Type B pancreatic cell (in vitro differentiated cells): ENCODE data around the gene RNF2. TPM values are rescaled to one million over a fixed set of nuclear protein-coding genes. Genes with fewer than 3 reads are reported as not detected.

ENCODE experiments used
- DNase-seq: peaks from one replicate; pipeline ENCODE4 v3.0.0; 2021; ENCODE audit warnings: mixed read lengths; ENCODE audit not compliant: unreplicated experiment; ENCODE audit errors: extremely low spot score
- H3K27ac Mint-ChIP-seq: 2 replicates; pipeline ENCODE4 v1.8.0; 2021; ENCODE audit warnings: mild to moderate bottlenecking, mixed read lengths
- H3K27me3 Mint-ChIP-seq: 2 replicates; pipeline ENCODE4 v1.8.0; 2021; ENCODE audit warnings: mixed read lengths
- H3K36me3 Mint-ChIP-seq: 2 replicates; pipeline ENCODE4 v1.8.0; 2021; ENCODE audit warnings: mixed read lengths
- H3K4me1 Mint-ChIP-seq: one replicate; pipeline ENCODE4 v1.8.0; 2021; ENCODE audit warnings: mixed read lengths; ENCODE audit not compliant: unreplicated experiment
- H3K4me3 Mint-ChIP-seq: 2 replicates; pipeline ENCODE4 v1.8.0; 2021; ENCODE audit warnings: mild to moderate bottlenecking, mixed read lengths
- H3K9me3 Mint-ChIP-seq: 2 replicates; pipeline ENCODE4 v1.8.0; 2021; ENCODE audit warnings: mixed read lengths
- total RNA-seq: library from RNA; stranded (reverse); gene quantifications from 2 replicates; pipeline ENCODE4 v1.2.1, GENCODE V29; 2021; ENCODE audit warnings: low replicate concordance
- TF ChIP-seq, protein P1 (sequence below): fragments of 200-600 bp; sonication (generic); conservative IDR thresholded peaks from 2 replicates; pipeline ENCODE4 v1.5.0; 2021; ENCODE audit warnings: antibody characterized with exemption, mild to moderate bottlenecking

RNF2 gene
- total RNA-seq, 1 donor from 2014 or later = 31.0 TPM

DNA sequence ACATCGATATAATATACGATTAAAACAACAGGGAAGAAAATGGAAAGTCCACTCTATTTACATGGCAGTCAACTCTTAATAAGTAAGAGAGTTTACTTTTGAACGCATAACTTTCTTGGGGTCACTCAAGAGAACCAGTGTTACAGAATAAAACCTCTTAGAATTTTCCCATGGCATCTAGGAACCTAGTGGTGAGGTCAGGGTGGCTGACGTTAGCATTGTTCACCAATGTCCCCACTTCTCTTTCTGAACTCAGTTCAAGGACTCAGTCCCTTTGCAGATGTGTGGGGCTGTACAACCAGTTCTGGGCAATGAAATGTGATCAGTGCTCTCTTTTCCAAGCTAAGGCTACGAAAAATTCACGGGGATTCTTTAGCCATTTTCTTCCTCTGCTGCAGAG lies 2.6 kb upstream of the RNF2 start:
- Mint-ChIP-seq H3K4me3 (peak overlapping the region; percentile 18), H3K36me3 (no peaks in the 10 kb centered on the region), H3K4me1 (peaks cover 18% of the 10 kb centered on the region), H3K27me3 (peaks cover 3% of the 10 kb centered on the region), H3K9me3 (no peaks in the 10 kb centered on the region), H3K27ac (no peak overlapping the region)
- no peak for DNase-seq
- TF ChIP-seq, protein P1, sequence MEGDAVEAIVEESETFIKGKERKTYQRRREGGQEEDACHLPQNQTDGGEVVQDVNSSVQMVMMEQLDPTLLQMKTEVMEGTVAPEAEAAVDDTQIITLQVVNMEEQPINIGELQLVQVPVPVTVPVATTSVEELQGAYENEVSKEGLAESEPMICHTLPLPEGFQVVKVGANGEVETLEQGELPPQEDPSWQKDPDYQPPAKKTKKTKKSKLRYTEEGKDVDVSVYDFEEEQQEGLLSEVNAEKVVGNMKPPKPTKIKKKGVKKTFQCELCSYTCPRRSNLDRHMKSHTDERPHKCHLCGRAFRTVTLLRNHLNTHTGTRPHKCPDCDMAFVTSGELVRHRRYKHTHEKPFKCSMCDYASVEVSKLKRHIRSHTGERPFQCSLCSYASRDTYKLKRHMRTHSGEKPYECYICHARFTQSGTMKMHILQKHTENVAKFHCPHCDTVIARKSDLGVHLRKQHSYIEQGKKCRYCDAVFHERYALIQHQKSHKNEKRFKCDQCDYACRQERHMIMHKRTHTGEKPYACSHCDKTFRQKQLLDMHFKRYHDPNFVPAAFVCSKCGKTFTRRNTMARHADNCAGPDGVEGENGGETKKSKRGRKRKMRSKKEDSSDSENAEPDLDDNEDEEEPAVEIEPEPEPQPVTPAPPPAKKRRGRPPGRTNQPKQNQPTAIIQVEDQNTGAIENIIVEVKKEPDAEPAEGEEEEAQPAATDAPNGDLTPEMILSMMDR = no peak

DNA sequence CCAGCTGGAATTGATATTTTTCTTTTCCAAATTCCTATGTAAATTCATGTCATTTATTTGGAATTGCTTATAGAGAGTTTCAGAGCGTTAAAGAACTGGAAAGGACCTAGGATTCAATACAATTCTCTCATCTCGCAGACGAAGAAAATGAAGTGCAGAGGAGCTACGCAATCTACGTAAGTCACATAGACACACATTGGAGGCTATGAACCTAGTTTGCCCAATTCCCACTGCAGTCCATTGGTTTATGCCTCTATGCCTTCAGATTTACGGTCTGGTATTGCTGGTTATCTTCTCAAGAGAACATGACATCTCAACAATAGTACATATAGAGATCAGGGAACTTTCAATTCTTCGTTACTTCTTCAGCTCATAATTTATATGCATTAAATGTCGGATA lies 971 bp upstream of the RNF2 start:
- H3K4me3 Mint-ChIP-seq = peak overlapping the region; percentile 88
- peaks cover 32% of the 10 kb centered on the region for H3K4me1 Mint-ChIP-seq
- no peaks in the 10 kb centered on the region for H3K9me3 Mint-ChIP-seq
- no peaks in the 10 kb centered on the region for H3K36me3 Mint-ChIP-seq
- peaks cover 3% of the 10 kb centered on the region for H3K27me3 Mint-ChIP-seq
- TF ChIP-seq, protein P1 = no peak
- H3K27ac Mint-ChIP-seq = peak overlapping the region; percentile 84
- no peak for DNase-seq

DNA sequence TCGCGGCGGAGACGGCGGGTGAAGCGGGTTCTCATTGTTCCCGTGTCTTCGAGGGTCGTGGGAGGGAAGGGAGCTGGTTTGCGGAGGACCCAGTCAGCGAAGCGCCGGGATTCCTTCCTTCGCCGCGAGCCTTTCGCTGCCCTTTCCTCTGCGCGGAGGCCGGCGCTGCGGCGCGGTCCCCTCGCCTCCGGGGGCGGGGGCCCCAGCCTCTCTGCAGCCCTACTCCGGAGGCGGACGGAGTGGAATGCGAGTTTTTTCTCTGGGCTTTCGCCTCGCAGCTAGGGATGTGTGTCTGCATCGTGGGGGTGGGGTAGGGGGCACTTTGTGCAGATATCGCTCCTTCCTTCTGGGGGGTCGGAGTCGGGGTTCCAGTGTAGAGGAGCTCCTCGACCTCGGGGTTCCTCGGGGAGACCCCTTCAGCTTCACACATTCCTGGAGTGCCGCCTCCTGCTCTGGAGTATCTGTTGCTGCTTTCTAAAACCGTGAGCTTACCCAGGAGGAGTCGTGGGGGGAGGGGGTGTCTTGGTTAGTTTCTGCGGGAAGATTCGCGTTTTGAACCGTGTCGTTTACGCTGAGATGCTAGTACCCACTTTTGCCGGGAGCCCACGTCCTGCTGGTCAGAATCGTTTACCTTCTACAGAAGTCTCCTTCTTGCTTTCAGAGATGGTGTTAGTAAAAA lies 595 bp downstream of the RNF2 start:
- H3K36me3 Mint-ChIP-seq = peaks cover 2% of the 10 kb centered on the region
- DNase-seq = peak; percentile 71
- TF ChIP-seq, protein P1 = no peak
- peaks cover 36% of the 10 kb centered on the region for H3K4me1 Mint-ChIP-seq
- peaks cover 3% of the 10 kb centered on the region for H3K27me3 Mint-ChIP-seq
- H3K9me3 Mint-ChIP-seq = no peaks in the 10 kb centered on the region
- H3K27ac Mint-ChIP-seq = peak overlapping the region; percentile 88
- peak overlapping the region; percentile 88 for H3K4me3 Mint-ChIP-seq

DNA sequence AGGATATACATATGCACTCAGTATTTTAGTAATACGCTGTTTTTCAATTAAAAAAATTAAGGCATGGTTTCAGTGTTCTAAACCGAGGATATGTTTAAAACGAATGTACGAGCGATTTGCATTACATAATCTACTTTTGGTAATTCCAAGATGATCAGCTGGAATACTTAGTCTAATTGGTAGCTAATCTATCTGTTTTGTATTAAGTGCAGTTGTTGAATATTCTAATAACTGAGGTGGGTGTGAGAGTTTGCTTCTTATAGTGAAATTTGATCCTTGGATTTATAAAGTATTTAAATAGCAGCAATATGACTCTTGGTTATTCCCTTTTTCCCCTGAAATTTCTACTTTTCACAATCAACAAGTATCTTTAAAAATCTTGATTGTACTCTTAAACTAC lies 1.3 kb downstream of the RNF2 start:
- Mint-ChIP-seq H3K27ac (peak overlapping the region; percentile 88), H3K4me1 (peaks cover 40% of the 10 kb centered on the region), H3K27me3 (peaks cover 3% of the 10 kb centered on the region), H3K4me3 (peak overlapping the region; percentile 88), H3K36me3 (peaks cover 6% of the 10 kb centered on the region), H3K9me3 (no peaks in the 10 kb centered on the region)
- DNase-seq = no peak
- TF ChIP-seq, protein P1 = no peak

DNA sequence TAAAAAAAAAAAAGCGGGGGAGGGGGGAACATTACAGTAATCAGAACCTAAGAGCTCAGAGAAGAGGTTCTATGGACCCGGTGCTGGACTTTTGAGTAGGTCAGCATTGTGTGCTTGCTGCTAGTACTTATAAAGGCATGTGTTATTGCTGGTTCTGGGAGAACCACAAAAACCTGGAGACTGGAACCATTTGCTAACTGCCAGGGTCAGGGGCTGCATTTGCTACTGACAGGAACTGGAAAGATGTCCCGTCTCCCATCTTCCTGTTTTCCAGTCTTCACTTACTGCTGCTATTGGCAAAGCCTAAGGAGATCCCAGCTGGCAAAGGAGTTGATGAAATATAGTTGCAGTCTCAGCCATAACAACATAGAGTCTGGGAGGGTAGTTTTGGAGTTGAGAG lies 4.3 kb downstream of the RNF2 start:
- peaks cover 14% of the 10 kb centered on the region for H3K36me3 Mint-ChIP-seq
- TF ChIP-seq, protein P1 = no peak
- H3K4me3 Mint-ChIP-seq = no peak overlapping the region
- no peak for DNase-seq
- H3K27ac Mint-ChIP-seq = no peak overlapping the region
- peaks cover 40% of the 10 kb centered on the region for H3K4me1 Mint-ChIP-seq
- peaks cover 3% of the 10 kb centered on the region for H3K9me3 Mint-ChIP-seq
- peaks cover 3% of the 10 kb centered on the region for H3K27me3 Mint-ChIP-seq
